HG03558 (cell line): ENCODE data around the gene RPL3.
"Not testable (repeated sequence)": the region's sequence is repeated elsewhere in the genome, so short reads cannot be mapped to it uniquely, and the experiment has no call there.

Source experiments
- ATAC-seq: cut with Tn5 transposase; IDR thresholded peaks from one replicate; pipeline ENCODE4 v1.9.1; 2021; ENCODE audit warnings: moderate number of reproducible peaks; ENCODE audit not compliant: unreplicated experiment; ENCODE audit errors: extremely low read depth

Gene RPL3

GRCh38 chr22:39352306-39352891 is 33.0 kb upstream of the RPL3 start:
- no peak for ATAC-seq

GRCh38 chr22:39351689-39352214 is 32.3 kb upstream of the RPL3 start:
- ATAC-seq: no peak

GRCh38 chr22:39350757-39351688 is 31.6 kb upstream of the RPL3 start:
- ATAC-seq: no peak

- no peak for ATAC-seq
These were observed 30.7 kb upstream of the RPL3 start, which contains the start of gene SYNGR1 for GRCh38 chr22:39349967-39350726. Gene SYNGR1, plus strand, starts transcription at chr22:39349991. Its CDS starts 20 bp downstream, at chr22:39350011.

GRCh38 chr22:39349506-39349966 is 30.1 kb upstream of the RPL3 start:
- no peak for ATAC-seq

GRCh38 chr22:39348909-39349505 is 29.6 kb upstream of the RPL3 start:
- ATAC-seq: no peak

GRCh38 chr22:39345231-39345630 is 25.8 kb upstream of the RPL3 start:
- no peak for ATAC-seq

GRCh38 chr22:39344046-39344390 is 24.6 kb upstream of the RPL3 start:
- ATAC-seq: no peak

- no peak for ATAC-seq
These were observed 24.0 kb upstream of the RPL3 start for GRCh38 chr22:39343259-39344045.

- ATAC-seq: no peak
These were observed 21.8 kb upstream of the RPL3 start for GRCh38 chr22:39341179-39341578.

- ATAC-seq: not testable (repeated sequence)
These were observed 20.4 kb upstream of the RPL3 start for GRCh38 chr22:39339775-39340174.

GRCh38 chr22:39336411-39336810 is 17.0 kb upstream of the RPL3 start:
- no peak for ATAC-seq

- ATAC-seq: no peak
These were observed 13.1 kb upstream of the RPL3 start for GRCh38 chr22:39332441-39333064.

- not testable (repeated sequence) for ATAC-seq
These were observed 11.1 kb upstream of the RPL3 start for GRCh38 chr22:39330553-39330952.

- no peak for ATAC-seq
These were observed 8.8 kb upstream of the RPL3 start for GRCh38 chr22:39327995-39328754.

GRCh38 chr22:39325392-39325932 is 6.0 kb upstream of the RPL3 start:
- no peak for ATAC-seq

- not testable (repeated sequence) for ATAC-seq
These were observed 1.2 kb upstream of the RPL3 start for GRCh38 chr22:39320616-39321029.
